GM19240 (cell line): ENCODE measurements around the gene CCDC148.
A peak's percentile ranks its signal among the peaks of the same experiment; 100 is the strongest.

Experiments used
- DNase-seq: peaks from one replicate; pipeline ENCODE4 v3.0.0; 2011; ENCODE audit warnings: low spot score; ENCODE audit not compliant: insufficient read length

Gene CCDC148

DNA sequence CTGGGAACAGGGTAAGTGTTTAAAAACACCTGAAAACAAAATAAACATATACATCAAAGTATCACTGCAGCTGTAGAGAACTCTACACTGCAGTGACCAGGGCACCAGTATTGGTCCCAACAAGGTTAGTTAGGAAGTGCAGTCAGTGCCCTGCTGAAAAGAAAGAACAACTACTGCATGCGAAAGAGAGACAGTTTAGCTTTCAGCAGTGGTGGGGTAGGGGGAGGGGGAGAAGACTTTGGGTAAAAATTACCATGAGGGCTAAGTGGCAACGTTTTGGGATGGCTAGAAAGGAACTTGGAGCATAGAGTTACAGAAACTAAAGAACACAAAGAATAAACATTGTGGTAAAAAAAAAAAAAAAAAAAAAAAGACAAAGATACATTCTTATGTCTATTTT, 242.8 kb downstream of the CCDC148 start:
- DNase-seq, result no peak

DNA sequence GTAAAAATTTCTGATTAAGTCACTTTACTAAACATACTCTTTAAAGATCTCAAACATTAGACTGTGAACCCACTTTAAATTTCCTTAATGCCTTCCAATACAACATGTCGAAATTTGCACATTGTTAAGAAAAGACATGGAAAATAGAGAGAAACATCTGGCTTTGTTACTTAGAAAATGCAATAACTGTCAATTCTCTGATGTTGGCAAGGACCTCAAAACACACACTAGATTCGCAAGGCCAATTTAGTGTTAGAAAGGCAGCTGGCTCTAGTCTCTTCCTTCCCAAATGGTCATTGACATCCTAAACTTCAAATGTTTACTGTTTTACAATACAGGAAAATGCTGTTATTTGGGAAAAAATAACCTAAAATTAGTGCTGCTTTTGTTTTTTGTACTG, 244.3 kb downstream of the CCDC148 start:
- DNase-seq, result no peak

DNA sequence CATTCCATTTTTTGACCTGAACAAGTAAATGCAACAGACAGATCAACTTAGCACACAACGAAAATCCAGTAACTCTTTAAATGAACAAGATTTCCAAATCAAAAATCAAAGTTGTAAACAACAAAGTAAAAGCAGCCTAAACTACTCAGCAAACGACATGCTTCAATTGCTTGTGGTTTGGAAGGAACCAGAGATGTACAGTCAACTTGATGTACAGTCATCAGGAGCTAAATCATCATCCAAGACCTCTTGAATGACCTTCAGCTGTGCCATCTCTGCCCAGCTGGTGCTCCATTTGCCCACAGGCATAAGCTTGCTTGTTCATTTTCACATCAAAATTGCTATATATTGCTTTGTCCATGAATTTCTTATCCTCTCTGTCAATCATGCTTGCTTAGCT, 245.1 kb downstream of the CCDC148 start:
- no peak for DNase-seq

DNA sequence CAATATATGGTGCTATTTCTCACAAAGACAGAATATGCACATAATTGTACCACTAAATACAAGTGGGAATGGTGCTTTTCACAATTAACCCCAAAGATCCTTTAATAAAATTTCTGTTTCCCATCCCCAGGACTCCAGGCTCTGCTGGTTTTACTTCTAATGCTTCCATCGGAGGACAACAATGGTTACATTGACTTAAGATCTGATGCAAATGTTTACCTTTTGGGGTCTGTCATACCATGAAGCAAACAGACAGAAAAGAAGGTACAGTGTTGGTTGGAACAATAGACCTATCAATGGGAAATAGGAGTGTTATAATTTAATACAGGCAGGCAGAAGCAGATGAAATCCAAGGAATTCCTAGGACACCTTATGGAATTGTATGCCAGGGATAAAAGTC, 249.2 kb downstream of the CCDC148 start:
- no peak for DNase-seq

DNA sequence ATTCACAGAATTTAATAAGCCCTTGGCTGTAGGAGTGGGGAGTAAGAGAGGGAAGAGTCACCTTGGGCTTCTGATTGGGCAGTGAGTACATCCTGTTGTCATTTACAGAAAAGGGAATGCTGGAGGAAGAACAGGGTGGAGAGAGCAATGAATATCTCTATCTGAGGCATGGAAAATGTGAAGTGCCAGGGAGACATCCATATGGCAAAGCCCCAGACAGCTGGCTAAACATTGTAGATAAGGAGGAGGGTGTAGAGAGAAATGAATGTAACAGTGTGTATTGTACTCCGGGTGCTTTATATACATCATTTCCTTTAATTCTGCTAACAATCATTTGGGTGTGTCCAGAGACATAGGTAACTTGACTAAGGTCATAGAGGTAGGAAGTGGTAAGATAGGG, 251.3 kb downstream of the CCDC148 start:
- no peak for DNase-seq

DNA sequence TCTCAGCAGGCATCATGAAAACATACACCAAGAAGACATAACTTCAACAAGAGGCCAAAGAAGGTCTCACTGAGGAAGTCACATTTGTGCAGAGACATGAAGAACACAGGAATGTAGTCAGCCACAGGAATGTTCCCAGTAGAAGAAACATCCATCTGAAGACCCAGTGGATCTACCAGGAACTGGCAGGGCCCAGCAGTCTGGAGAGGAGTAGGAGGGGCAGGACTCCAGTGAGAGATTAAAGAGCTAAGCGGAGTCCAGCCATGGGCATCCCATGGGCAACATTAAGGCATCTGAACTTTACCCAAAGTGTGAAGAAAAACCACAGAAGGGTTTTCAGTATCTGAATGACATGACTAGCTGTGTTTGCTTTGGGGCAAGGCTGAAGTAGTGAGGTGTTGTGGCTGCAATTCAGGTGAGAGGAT, 251.8 kb downstream of the CCDC148 start:
- no peak for DNase-seq

DNA sequence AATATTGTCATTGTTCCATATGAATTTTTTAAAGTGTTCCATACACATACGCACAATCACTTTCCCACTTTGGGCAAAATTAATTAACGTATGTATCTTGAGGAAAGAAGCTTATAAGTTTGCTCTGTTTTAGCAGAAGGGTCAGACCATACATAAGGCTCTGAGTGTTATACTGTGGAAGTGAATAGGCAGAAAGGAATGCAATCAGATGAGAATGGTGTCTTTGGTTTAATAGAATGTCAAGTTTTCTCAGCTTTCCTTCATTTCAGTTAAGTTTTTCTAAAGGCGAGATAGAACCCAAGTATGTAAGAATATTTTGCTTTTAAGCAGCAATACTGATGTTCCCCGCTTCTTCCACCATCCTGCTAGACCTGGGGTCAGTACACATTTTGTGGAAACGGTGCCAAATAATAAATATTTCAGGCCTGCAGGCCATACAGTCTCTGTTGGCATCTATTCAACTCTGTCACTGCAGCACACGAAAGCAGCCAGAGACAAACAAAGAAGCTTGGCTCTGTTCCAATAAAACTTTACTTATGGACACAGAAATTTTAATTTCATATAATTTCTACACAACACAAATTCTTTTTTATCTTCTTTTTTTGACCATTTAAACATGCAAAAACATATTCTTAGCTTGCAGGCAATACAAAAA, 254.3 kb downstream of the CCDC148 start:
- DNase-seq, result no peak

DNA sequence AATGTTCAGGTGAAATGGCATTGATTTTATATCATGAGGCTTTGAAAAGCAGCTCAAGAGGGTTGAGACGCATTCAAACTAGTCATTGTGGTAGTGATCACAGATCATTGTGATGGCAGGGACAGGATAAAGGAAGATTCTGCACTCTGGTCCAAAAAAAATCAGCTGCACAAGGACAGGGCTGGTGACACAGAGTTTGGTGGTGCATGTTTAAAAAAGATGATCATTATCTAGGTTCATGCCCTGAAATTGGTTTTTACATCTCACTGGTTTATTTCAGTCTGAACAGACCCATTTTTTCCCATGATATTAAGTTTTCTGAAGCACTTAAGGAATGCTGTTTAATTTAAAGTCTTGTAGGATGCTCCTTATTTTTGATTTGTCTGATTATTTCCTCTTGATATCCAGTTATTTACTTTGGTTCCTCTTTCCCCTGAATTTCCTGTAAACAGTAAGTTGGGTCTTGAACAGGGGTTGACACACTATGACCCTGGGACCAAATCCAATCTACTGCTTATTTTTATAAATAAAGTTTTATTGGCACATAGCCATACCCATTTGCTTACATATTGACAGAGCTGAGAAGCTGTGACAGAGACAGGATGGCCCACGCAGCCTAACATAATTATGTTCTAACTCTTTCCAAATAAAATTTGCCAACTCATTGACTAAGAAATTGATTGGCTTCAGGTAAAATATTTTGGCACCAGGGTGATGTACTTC, 256.5 kb downstream of the CCDC148 start:
- no peak for DNase-seq

DNA sequence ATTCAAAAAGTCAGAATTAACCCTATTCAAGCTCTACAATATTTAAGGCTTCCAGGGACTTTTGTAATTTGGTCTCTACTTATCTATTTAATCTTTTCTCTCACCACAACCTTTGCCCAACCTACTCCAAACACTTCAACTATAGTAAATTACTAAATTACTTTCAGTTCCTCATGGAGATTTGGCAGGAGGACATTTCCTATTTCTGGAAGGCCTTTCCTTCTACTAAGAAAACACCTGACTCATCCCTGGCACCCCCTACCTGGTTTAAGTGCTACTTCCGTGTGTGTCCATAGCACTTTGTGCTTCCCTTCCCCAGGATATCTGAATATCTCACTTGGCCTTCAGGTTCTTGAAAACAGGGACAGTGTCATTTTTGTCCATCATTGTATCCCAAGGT, 258.6 kb downstream of the CCDC148 start:
- DNase-seq, result no peak

DNA sequence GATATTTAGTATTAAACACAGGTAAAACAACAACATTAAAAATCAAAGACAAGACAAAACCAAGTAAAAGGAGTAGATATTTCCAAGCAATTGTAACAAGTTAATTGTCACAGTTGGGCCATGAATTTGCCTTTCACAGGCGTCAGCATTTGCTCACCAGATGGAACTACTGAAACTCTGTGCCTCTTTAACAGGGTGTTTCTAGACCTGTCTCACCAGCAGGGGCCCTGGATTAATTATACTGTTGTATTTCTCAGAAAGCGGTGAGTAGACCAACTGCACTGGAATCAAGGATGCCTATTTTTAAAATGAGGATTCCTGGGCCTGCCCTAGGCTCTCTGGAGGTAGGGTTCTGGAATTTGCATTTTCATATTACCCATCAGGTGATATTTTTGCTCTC, 262.3 kb downstream of the CCDC148 start:
- no peak for DNase-seq

DNA sequence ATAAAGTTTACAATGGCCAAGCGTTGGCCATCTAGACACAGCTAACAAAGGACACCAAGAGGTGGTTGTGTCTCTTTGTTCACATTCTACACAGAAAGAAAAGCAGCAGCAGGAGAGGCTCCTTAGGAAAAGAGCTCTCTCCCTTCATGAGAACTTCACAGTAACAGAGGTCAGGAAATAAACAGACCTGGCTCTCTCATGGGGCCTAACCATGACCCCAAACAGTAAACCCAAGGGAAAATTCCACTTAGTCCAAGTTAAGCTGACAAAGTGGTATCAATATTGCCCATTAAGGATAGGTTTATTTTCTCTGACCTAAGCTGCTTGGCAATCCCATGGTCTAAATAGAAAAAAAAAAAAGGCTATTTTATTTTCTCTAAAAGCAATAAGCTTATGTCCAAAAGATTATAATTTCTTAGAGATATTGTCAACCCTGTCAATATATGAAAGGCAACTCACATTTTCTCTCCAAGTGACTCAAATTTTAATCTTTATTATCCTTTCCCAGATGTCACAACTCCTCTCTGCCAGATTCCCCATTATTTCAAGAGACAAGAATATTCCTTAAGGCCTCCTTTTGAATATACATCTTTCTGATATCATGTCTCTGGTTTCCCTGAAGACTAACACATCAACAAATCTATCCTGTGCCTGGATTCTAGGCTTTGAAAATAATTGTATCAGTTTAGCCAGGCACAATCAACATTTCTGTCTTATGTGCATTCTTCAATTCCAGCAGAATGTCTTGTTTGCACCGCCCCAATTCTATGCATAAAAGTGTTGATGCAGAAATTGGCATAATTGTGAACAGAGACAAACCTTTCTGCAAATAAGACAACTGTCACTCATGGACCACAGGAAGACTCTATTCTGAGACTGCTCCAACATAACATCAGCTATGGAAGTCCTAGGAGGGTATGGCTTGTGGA, 263.8 kb downstream of the CCDC148 start:
- no peak for DNase-seq

DNA sequence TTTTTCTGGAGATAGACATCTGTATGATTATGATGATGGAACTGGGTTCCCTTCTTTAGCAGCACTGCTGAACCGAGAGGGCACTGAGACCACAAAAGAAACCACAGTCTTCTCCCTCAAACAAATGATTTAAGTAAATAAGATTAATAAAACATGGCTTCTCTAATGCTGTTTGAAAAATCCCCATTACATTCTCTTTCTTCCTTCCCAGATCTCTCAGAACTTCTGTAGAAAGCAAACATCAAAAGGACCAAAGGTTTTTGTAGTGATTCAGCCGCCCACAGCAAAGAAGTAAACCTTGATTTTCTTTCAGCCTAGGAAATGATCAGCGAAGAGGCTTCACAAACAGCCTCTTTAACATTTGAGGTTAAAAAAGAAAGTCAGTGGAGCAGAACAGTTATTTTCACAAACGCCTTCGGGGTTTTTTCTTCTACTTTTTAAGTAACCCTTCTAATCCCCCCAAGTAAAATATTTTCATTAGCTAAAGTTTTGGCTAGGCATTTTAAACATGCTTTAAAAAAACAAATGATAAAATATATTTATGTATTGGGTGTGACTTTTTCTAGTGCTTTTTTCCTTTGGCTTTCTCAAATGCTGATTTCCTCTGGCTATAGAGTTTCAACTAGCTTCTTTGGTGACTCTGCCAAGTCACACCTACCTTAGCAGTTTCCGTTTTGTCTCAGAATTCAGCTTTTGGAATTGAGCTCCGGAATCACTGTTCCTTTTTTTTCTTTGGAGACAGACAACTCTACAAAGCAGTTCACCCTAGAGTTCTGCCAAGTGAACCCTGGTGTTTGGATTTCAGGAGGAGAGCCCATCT, 265.3 kb downstream of the CCDC148 start:
- peak; percentile 14 for DNase-seq

DNA sequence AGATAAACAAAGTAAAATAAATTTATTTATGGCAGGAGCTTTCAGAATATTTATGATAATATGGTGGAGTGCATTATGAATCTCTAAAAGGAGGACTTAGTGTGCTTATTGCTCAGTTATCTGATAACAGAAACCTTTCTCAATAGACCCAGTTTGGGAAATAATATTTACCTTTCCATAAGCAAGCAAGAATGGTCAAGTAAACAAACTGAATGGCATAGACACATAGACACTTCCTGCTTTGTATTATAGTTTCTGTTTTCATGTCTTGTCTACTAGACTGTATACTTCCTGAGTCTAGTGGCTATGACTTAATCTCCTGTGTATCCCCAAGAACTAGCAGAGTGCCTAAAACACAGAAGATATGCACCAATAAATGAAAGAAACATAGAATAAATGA, 267.0 kb downstream of the CCDC148 start:
- DNase-seq, result no peak

DNA sequence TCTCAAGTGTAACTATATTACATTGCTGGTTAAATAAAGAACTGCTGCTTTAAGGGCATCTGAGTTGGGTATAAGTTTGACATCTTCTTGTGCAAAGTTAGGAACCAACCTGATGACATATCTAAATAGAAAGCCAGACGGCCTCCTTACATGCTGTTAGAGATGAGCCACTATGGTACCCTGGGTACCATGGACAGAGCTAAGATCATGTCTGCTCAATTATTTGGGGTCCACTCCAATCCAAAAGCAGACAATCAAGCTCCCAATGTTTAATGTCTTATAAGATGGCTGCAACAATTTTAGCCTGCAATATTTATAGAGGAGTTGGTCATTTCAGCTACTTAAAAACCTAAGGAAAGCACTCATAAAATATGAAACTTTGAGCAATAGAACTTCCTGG, 268.6 kb downstream of the CCDC148 start:
- DNase-seq, result no peak

DNA sequence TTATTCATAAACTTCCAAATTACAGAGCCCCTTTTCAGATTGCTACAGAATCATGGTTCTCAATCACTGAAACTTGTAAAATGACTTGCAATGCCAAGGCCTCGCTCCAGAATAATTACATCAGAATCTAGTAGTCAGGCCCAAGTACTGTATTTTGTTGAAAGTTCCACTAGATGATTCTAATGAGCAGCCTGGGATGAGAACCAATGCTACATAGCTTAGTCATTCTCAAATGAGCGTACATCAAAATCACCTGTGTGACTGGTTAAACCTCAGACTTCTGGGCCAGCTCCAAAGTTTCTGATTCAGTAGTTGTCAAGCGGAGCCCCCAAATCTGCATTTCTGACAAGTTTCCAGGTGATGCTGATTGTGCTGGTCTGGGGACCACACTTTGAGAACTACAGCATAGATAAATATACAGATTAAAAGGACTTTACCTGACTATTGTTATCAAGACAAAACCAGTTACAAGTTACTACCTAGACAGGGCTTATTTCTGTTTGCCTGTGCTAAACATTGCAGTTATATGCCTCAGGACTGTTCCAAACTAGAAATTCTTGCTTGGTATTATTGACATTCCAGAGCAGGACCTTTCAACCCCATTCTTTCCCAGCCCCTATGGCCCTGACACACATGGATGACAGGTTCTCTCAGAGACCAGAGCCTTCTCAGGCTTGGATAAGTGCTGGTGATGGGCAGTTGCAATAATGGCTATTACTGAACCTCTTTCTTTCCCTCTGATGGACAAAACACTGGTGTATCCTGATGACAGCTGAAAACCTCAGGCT, 271.8 kb downstream of the CCDC148 start:
- DNase-seq, result no peak

DNA sequence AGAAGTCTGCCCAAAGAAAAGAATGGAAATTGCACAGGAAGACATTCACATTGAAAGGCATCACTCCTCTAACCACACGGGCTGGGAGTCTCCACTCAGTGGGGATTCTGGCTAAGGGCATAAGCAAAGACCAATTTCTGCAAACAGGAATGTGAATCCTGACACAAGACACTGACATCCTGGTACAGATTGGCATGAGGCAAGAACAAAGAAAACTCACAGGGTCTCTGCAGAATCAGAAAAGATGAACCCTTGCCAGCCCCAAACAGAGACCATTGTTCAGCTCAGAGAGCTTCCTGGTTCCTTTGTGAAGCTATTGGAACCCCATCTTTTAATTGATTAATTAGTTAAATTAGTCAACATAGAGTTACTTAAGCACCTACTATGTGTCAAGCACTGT, 272.6 kb downstream of the CCDC148 start:
- DNase-seq, result no peak

DNA sequence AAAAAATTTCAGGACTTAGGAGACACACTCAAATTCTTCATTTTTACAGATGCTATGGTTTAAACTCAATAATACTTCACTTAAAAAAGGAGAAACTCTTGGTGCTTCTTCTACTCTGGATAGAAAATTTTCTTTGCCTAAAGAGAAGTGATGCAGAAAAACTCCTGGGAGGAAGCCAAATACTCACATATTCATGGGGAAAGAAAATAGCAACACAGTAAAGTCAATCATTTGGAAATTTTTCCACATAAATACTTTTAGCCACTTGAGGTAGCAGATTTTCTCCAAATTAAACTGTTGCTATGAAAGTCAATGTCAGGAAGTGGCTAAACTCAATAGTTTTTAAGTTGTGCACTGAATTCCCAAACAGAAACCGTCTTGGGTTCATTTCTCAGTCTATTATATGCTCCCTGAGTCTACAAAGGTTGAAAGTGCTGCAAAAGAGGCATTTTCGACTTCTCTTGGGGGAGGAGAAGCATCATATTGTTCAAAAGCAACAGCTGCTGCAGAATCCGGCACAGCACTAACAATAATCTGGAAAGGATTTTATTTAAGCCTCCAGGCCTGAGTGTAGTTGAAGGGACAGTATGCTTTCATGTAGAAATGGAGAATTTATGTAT, 273.8 kb downstream of the CCDC148 start:
- no peak for DNase-seq

DNA sequence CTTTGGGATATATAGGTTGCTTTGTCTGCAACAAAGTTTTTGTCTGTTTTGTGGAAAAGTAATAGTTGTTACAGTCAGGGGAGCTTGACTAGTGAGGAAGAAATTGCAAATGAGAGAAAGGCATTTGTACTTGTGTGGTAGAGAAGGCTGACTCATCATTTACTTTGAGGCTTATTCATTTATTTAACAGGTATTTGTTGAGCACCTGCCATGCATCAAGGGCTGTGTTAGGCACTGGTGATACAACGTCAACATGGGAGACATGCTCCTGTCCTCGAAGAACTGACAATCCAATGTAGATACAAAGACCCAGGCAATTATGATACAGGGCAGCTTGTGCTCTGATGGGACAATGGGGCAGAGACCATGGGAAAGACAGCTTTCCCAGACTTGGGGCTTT, 275.4 kb downstream of the CCDC148 start:
- no peak for DNase-seq

DNA sequence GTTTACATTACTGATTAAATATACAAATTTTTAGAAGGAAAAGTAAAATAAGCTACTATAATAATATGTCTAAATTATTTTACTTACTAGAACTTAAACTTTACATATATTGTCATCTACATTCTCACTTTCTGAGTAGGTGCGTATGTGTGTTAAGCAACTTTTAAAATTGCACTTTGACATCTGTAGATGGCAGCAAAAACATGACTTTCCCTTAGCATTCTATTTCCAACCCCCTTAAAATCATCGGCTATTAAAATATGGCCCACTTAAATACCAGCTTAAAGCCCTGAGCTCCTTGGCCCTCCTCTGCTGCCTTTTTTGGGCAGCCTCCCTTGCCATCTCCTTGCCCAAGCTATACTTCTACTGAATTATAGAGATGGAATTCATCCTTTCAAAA, 276.9 kb downstream of the CCDC148 start:
- no peak for DNase-seq

DNA sequence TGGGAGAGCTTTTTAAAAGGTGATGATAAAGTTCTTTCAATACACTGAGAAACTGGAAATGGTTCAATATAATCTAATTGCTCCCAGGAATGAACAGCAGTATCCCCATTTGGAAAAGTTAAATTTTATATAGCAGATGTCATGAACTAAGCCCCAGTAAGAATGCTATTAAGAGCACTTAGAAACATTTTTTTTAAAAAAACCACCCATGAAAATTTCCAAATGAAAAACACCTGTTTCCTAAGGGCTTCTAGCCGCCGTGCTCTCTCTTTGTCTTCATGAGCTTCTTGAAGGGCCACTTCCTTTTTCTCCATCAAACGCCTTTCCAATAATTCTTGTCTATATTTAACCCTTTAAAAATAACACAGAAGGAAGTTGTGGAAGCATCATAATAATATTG, 277.9 kb downstream of the CCDC148 start:
- no peak for DNase-seq
